Sciatic nerve (tissue), 2 donors: ENCODE results near the gene MAGED1. TPM values are rescaled to one million over a fixed set of nuclear protein-coding genes. Genes with fewer than 3 reads are reported as not detected.
"Not testable (repeated sequence)": the region's sequence is repeated elsewhere in the genome, so short reads cannot be mapped to it uniquely, and the experiment has no call there.

Source experiments
- ATAC-seq: fragments of 200-7000 bp; cut with Tn5 transposase; one replicate; pipeline ENCODE4 v1.9.1; 2020; ENCODE audit warnings: mild to moderate bottlenecking, moderate library complexity
- DNase-seq: peaks from one replicate; pipeline ENCODE4 v3.0.0-alpha.2; 2020; ENCODE audit warnings: low spot score
- intact Hi-C: fragments of 100-400 bp; cut with DNase I; formaldehyde crosslinking; loops from one replicate; pipeline ENCODE4 v1.14.2; 2022
- total RNA-seq: library from RNA; stranded (reverse); fragmentation: NEBNext Ultra II Directional; extraction: Animal tissue kit (Norgen Biotek cat#: 25700); gene quantifications from one replicate; pipeline ENCODE4 v1.2.1, GENCODE V29; 2021
- donor health status: DM: no; HTN: no; CAD: no.
- donor health status: DM: no; HTN: no; CAD: no.

MAGED1 gene
- total RNA-seq, 1 donor from 2014 or later = 75.8 TPM

DNA sequence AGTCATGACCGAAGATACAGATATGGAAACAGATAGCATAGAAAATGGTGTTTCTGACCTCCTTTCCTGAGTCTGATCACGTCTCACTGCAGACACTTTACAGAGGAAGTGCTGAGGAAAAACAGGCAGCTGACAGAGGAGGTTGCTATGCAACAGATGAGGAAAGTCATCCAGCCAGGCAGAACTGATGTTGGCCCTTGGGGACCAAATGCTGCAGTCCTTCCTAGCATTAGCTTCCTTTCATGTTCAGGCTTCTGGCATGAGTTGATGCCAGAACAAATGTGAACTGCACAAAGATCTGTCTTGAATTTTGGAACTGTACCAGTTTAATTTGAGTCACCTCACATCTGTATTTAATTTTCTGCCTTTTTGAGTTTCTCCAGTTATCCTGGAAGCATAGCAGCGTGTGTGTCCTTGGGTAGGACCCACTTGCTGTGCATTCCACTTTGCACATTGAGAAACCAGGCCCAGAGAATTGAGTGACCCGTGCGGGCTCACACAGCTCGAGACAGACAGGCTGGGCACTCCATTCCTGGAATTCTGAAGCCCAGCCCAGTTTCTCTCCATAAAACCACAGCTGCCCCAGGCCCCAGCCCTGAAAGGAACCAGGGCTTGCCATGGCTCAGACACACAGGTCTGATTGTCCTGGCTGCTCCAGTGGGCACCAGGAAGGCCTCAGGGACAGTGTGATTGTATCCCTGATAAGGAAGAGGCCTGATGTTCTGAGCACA lies 1.4 kb upstream of the MAGED1 start:
- intact Hi-C loops = no loop called here
- ATAC-seq (peak; percentile 76), DNase-seq (no peak)

DNA sequence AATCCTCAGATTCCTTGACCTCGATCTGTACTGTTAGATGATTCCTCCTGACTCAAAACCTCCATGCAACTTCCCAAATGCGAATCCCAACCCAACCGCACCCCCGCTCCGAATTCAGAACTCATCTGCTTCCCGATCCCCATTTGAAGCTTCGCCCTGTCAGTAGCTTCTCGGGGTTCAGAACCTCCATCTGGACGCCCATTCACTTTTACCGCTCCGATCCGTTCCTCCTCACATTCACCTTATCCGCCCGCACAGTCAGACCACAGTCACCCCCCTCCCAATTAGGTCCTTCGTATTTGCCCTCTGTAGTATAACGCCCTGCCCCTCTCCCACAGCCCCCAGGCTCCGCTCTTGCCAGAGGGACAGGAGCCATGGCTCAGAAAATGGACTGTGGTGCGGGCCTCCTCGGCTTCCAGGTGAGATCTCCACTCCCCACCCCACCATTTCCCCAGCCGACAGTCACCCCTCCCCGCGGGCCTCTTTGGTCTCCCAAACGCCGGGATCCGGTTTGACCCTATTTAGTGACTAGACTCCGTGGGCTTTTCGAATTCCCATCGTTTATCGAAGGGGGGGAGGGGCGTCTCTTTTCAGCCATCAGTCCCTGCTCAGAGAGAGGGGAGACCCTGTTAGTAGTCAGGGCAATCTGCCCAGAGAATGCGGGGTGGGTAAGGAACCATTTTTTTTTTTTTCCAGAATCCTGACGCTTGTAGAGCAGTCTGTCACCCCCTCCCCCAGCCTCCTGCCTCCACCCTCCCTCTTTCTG lies 691 bp downstream of the MAGED1 start:
- DNase-seq (no peak), ATAC-seq (peak; percentile 32)
- intact Hi-C loops = no loop called here

DNA sequence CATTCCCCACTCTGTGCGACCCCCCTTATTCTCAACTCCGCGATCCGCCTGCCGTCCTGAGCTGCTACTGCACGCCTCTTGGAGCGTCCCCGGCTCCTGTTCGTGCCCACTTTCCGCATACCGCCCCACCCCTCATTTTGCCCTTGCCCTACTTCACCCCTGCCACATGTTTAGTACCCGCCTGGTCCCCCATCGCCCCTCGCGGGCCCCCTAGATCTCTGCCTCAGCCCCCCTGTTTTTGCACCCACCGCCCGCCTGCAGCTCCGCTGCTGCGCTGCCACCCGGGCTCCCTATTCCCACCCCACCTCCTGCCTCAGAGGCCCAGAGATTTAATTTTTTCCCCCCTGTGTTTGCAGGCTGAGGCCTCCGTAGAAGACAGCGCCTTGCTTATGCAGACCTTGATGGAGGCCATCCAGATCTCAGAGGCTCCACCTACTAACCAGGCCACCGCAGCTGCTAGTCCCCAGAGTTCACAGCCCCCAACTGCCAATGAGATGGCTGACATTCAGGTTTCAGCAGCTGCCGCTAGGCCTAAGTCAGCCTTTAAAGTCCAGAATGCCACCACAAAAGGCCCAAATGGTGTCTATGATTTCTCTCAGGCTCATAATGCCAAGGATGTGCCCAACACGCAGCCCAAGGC lies 1.4 kb downstream of the MAGED1 start:
- no peak for ATAC-seq

DNA sequence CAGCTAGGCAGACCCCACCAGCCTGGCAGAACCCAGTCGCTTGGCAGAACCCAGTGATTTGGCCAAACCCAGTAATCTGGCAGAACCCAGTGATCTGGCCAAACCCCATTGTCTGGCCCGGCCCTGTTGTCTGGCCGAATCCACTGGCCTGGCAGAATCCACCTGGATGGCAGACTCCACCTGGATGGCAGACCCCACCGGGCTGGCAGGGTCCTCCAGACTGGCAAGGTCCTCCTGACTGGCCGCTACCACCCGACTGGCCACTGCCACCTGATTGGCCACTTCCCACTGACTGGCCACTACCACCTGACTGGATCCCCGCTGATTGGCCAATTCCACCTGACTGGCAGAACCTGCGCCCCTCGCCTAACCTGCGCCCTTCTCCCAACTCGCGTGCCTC lies 3.2 kb downstream of the MAGED1 start:
- ATAC-seq (no peak), DNase-seq (no peak)
- intact Hi-C loops = no loop called here

More for the DNA sequence above, 1.4 kb downstream of the MAGED1 start:
- DNase-seq = no peak
- intact Hi-C loops = no loop called here

DNA sequence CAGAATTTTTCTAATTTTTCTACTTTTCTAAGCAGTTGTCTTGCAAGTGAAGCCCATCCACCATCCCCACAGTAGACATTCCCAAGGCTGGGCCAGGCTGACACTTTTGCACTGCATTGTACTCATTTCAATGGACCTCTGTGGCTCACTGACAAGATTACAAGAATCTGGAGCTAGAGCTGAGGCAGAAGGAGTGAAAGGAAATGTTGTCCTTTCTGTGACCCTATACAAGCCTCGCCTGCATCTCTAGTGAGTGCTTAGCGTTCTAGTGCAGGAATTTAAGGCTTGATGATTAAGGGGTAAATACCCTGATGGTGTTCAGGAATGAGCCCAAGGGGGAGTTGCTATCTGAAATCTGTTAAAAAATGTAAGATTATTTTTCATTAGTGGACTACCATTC lies 6.3 kb downstream of the MAGED1 start:
- intact Hi-C loops = no loop called here
- DNase-seq (no peak), ATAC-seq (no peak)

DNA sequence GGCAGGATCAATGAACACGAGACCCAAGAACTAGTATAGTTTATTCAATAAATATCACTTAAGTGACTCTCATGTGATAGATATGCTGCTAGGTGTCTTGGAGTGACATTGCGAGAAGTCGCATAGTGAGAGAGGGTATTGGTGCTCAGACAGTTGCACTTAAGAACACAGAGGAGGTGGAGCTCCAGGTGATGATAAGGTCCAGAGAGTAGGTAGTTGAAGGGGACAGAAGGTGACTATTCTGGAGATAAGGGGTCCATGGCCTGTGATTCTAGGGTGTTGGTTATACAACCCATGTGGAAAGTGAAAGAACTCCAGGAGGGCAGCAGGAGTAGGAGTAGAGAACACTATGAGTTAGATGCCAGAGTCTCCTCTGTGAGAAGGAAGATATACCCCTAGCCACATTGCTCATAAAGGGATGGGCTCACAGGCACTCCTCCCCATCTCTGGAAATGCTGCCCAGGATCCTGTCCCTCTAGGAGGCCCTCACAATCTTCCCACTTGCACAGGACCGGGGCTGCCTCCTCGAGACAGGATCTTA lies 9.2 kb downstream of the MAGED1 start:
- ATAC-seq = no peak
- intact Hi-C loops = no loop called here
- no peak for DNase-seq

DNA sequence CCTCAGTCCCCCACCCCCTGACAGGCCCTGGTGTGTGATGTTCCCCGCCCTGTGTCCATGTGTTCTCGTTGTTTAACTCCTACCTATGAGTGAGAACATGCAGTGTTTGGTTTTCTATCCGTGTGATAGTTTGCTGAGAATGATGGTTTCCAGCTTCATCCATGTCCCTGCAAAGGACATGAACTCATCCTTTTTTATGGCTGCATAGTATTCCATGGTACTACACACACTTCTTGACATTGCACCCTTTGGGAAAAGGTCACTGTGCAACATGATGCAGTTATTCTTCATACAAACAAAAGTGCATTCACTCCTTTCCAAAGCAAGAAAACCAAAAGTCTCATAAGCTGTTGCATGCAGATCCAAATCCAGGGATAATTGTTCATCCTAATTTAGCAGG lies 11.7 kb downstream of the MAGED1 start:
- intact Hi-C loops, DNase-seq, ATAC-seq: not testable (repeated sequence)

DNA sequence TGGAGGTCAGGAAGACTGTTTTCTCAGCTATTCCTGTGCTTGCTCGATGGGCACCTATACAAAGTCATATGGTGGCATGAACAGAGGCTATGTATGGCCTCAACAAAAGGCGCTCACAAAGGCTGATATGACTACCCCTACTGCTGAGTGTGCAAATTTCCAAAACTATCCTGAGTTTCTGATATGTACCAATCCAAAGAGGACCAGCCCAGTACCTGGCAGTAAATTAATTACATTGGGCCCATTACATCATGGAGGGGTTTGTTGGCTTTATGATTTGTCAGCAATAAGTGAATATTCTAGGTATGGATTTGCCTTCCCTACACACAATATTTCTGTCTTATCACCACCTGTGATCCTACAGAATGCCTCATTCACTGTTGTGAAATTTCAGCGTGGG lies 12.3 kb downstream of the MAGED1 start:
- intact Hi-C loops = no loop called here
- DNase-seq = no peak

DNA sequence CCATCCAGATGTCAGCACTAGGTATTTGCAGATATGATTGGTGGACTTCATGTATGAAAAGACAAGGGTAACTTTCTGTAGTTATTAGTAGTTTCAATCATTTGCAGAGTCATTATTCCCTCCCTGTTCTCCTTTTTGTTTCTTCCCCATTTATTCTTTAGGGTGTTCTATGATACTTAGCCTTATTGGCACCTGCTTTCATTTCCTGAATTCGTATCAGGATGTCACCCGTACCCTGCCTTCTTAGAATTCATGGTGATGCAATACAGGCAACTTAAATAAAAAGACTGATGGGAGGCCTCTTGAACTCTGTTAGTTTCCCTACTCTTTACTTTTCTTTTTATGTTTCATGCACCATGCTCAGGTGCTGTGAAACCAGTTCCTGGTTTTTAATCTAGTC lies 24.2 kb downstream of the MAGED1 start:
- DNase-seq (no peak), ATAC-seq (no peak)
- intact Hi-C loops = no loop called here

More for the DNA sequence above, 12.3 kb downstream of the MAGED1 start:
- ATAC-seq = no peak

DNA sequence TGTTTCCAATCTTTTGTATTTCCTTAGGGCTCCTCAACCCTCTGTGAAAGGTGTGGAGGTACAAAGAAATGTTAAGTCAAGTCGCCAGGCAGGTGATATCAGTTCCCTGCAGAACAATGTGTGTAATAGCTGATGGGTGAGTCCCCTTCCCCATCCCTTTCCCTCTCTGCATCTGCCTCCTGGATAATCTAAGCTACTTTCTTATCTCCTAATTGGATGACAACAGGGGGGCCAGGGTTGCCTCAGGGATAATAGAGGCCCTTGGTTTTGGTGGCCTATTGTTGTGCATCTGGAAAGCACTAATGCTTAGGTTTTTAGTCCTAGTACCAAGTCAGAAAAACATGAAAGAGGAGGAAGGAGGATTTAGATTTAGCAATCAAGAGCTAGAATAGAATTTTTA lies 29.1 kb downstream of the MAGED1 start:
- intact Hi-C loops = no loop called here
- DNase-seq (no peak), ATAC-seq (no peak)

DNA sequence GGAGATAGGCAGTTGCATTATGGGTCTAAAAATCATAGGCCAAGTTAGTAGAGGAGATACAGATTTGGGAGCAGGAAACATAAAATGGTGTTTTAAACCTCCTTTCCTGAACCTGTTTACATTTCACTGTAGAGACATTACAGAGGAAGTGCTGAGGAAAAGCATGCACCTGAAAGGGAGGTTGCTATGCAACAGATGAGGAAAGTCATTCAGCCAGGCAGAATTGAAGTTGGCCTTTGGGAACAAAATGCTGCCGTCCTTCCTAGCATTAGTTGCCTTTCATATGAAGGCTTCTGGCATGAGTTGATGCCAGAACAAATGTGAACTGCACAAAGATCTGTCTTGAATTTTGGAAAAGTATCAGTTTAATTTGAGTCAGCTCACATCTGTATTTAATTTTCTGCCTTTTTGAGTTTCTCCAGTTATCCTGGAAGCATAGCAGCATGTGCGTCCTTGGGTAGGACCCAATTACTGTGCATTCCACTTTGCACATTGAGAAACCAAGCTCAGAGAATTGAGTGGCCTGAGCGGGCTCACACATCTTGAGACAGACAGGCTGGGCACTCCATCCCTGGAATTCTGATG lies 38.2 kb downstream of the MAGED1 start:
- intact Hi-C loops = no loop called here
- no peak for DNase-seq
- ATAC-seq = peak; percentile 78

Other genes with a start within 250 kb of the MAGED1 start
- gene CENPVL2, start 210.8 kb upstream of the MAGED1 start, total RNA-seq = not detected
- gene CENPVL1, start 183.1 kb upstream of the MAGED1 start, total RNA-seq = not detected
- 12.2 TPM for gene GSPT2, start 150.2 kb upstream of the MAGED1 start, total RNA-seq
- 16.0 TPM for gene MAGED4B, start 175.6 kb downstream of the MAGED1 start, total RNA-seq